HFF-Myc (cell line): ENCODE results near the gene SLC2A9.

ENCODE experiments used
- DNase-seq: peaks from one replicate; pipeline ENCODE4 v3.0.0-alpha.2; 2011; ENCODE audit warnings: low read depth; ENCODE audit errors: extremely low read depth
- H3K4me3 ChIP-seq: replicated peaks from 2 replicates; pipeline ENCODE4 v1.5.1; 2011; ENCODE audit warnings: low read depth, mild to moderate bottlenecking, control low read depth, low read length
- TF ChIP-seq, protein P1 (sequence below): IDR thresholded peaks from 2 replicates; pipeline ENCODE4 v1.5.1; 2012; ENCODE audit warnings: mild to moderate bottlenecking, low read depth, low read length, control low read depth; ENCODE audit errors: missing control alignments

SLC2A9 gene

DNA sequence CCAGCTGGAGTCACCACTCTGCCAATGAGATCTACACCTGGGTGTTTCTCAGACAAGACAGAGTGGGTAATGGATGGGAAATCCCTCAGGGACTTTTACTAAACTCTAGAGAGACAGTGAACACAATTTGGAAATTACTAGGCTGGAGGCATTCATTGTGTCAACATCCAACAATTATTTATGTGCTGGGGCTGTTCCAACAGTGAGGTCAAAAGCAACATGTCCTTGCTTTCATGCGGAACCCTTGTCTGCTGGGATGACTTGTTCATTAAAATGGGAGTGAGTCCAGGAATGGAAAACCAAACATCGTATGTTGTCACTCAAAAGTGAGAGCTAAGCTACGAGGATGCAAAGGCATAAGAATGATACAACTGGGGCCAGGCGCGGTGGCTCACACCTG is 185.9 kb downstream of the SLC2A9 start:
- TF ChIP-seq, protein P1, sequence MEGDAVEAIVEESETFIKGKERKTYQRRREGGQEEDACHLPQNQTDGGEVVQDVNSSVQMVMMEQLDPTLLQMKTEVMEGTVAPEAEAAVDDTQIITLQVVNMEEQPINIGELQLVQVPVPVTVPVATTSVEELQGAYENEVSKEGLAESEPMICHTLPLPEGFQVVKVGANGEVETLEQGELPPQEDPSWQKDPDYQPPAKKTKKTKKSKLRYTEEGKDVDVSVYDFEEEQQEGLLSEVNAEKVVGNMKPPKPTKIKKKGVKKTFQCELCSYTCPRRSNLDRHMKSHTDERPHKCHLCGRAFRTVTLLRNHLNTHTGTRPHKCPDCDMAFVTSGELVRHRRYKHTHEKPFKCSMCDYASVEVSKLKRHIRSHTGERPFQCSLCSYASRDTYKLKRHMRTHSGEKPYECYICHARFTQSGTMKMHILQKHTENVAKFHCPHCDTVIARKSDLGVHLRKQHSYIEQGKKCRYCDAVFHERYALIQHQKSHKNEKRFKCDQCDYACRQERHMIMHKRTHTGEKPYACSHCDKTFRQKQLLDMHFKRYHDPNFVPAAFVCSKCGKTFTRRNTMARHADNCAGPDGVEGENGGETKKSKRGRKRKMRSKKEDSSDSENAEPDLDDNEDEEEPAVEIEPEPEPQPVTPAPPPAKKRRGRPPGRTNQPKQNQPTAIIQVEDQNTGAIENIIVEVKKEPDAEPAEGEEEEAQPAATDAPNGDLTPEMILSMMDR: no peak
- no peak for DNase-seq
- H3K4me3 ChIP-seq: no peak overlapping the region

DNA sequence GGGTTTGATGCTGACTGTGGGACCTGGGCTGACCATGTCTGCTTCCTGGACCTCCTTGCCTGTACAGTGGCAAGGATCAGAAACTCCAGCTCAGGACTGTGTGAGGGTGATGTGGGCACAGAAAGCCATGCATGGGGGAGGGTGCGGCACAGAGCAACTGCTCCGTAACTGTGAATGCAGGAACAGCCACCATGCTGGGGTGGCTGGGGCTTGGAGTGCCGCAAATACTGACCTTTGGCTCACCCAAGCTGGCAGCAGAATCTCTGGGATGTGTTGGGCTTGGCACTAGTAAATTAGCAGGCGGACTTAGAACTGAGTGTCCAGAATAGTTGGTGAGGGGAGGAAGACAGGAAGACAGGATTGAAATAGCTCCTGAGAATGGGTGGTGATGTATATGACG is 187.9 kb downstream of the SLC2A9 start:
- no peak overlapping the region for H3K4me3 ChIP-seq
- DNase-seq: no peak
- TF ChIP-seq, protein P1: no peak

DNA sequence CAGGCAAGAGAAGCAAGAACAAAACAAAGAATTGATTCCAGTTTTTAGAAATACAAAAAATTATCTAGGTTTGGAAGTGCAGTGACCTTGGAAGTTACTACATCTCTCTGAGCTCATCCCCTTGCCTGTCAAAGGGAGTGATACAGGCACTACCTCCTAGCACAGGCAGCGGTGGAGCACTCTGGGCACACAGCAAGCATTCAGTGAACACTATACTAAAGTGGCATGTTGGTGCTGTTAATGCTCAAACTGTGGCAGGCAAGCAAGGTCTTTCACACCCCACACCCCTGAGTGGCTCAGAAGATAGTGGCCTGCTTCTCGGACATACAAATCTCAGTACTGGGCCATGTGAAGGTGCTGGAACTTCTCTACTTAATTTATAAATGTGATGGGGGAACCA is 188.7 kb downstream of the SLC2A9 start:
- H3K4me3 ChIP-seq: no peak overlapping the region
- no peak for DNase-seq
- TF ChIP-seq, protein P1: no peak

DNA sequence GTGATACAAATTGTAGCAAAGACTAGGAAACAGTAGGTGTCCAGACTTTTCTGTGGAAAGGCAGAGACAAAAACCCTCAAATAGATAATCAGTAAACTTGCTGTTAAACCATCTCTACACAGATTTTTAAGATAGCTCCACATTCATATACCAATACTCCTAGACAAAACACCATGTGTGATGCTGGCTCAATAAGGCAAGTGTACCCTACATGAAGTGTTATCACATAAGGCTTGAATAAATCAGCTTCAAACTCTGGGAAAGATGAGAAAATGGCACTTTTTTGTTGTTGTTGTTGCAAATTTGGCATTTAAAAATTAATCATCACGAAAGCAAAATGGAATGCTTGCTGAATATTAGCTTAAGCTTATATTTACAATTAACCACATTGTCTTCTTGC is 194.7 kb downstream of the SLC2A9 start:
- TF ChIP-seq, protein P1: no peak
- no peak for DNase-seq
- no peak overlapping the region for H3K4me3 ChIP-seq

DNA sequence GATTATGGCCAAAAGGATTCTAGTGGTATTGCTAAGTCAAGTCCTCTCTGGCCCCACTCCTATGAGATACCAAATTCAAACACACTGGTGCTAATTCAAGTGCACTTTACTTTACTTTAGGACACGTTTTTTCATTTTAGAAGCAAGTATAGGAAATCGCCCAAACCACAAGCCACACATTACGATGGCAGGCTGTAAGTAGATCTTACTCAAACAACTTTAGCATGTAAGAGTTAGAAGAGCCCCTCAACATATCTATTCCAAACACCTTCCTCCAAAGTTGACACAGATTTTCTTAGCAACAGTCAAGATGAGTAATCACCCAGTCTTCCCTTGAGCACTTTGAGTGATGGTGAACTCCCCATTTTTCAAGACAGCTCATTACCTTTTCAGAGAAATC is 196.2 kb downstream of the SLC2A9 start:
- DNase-seq: no peak
- TF ChIP-seq, protein P1: no peak
- no peak overlapping the region for H3K4me3 ChIP-seq

DNA sequence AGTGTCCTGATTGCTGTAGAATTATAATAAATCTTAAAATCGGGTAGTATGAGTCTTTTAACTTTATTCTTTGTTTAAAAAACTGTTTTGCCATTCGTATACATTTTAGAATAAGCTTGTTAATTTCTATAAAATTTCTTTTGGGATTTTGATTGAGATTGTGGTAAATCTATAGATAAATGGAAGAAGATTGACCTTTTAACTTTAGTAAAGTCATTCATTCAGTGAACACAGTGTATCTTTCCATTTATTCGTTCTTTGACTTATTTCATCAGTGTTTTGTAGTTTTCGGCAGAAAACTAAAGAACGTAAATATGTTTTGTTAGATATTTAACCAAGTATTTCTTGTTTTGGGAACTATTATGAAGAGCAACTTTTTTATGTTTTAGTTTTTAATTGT is 201.0 kb downstream of the SLC2A9 start:
- H3K4me3 ChIP-seq: no peak overlapping the region
- no peak for DNase-seq
- TF ChIP-seq, protein P1: no peak

DNA sequence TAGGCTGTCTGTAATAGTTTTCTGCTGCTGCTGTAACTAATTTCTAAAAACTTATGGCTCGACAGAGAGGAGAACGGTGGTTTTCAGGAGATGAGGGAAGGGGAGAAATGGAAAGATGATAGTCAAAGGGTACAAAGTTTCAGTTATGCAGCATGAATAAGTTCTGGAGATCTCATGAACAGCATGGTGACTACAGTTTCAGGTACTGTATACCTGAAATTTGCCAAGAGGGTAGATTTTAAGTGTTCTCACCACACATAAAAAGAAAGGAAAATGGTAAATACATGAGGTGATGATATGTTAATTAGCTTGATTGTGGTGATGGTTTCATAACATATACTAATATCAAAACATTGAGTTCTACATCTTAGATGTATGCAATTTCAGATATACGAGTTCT is 205.0 kb downstream of the SLC2A9 start:
- TF ChIP-seq, protein P1: no peak
- DNase-seq: no peak

More for the DNA sequence above, 205.0 kb downstream of the SLC2A9 start:
- H3K4me3 ChIP-seq: no peak overlapping the region
